GM23338 (cell line): ENCODE results near the gene GNB3.

Experiments
- CTCF ChIP-seq, 2 experiments: fragments of 200-600 bp in 1 of 2; sonication (generic) in 1 of 2; conservative IDR thresholded peaks; 2 replicates each; pipeline versions ENCODE4 v1.5.1 to v1.6.1; 2016 to 2017; ENCODE audit warnings: antibody characterized with exemption in 2 of 2, low read depth in 2 of 2, mild to moderate bottlenecking in 2 of 2, moderate library complexity in 1 of 2
- EZH2 ChIP-seq: fragments of 200-600 bp; sonication (generic); IDR thresholded peaks from one replicate; pipeline ENCODE4 v1.8.0; 2017; ENCODE audit warnings: antibody characterized with exemption, mild to moderate bottlenecking, low read depth; ENCODE audit not compliant: unreplicated experiment
- EZH2phosphoT487 ChIP-seq: fragments of 200-600 bp; sonication (generic); IDR thresholded peaks from one replicate; pipeline ENCODE4 v1.8.1; 2018; ENCODE audit warnings: antibody characterized with exemption; ENCODE audit not compliant: unreplicated experiment
- JUNB ChIP-seq: IDR thresholded peaks from one replicate; pipeline ENCODE4 v1.6.1; 2016; ENCODE audit warnings: antibody characterized with exemption; ENCODE audit not compliant: unreplicated experiment
- NANOG ChIP-seq: IDR thresholded peaks from 2 replicates; pipeline ENCODE4 v1.6.1; 2016; ENCODE audit warnings: antibody characterized with exemption, borderline replicate concordance
- POLR2AphosphoS5 ChIP-seq: IDR thresholded peaks from 2 replicates; pipeline ENCODE4 v1.6.1; 2016; ENCODE audit warnings: antibody characterized with exemption, low read depth
- REST ChIP-seq: IDR thresholded peaks from one replicate; pipeline ENCODE4 v1.6.1; 2018; ENCODE audit warnings: antibody characterized with exemption; ENCODE audit not compliant: unreplicated experiment
- ZNF331 ChIP-seq: fragments of 250-450 bp; sonication (Bioruptor Pico); IDR thresholded peaks from 2 replicates; pipeline ENCODE4 v1.5.0; 2020; ENCODE audit warnings: low read depth, mild to moderate bottlenecking, moderate library complexity

- TF ChIP-seq EZH2 = no peak
- TF ChIP-seq CTCF (conservative IDR thresholded peaks at IDR 0.05; ENCODE audit: low read depth in 2 of 2) = no peak
- no peak for TF ChIP-seq POLR2AphosphoS5
- no peak for TF ChIP-seq EZH2phosphoT487
- TF ChIP-seq REST = no peak
- no peak for TF ChIP-seq ZNF331 (CRISPR knock-in tag)
- TF ChIP-seq JUNB = no peak
- TF ChIP-seq NANOG = no peak
Observed at GRCh38 chr12:6837370-6838060, 3.2 kb upstream of the GNB3 start.
